Measurements from ENCODE around the gene TNS1. TPM values are rescaled to one million over a fixed set of nuclear protein-coding genes. Genes with fewer than 3 reads are reported as not detected.

TNS1 gene
- total and polyA plus RNA-seq, 9 of the 15 experiments (the other 6 are each of a cell fraction or from before 2014, with no cell fraction given): 0.13 to 2.7 (median 0.77) TPM

DNA sequence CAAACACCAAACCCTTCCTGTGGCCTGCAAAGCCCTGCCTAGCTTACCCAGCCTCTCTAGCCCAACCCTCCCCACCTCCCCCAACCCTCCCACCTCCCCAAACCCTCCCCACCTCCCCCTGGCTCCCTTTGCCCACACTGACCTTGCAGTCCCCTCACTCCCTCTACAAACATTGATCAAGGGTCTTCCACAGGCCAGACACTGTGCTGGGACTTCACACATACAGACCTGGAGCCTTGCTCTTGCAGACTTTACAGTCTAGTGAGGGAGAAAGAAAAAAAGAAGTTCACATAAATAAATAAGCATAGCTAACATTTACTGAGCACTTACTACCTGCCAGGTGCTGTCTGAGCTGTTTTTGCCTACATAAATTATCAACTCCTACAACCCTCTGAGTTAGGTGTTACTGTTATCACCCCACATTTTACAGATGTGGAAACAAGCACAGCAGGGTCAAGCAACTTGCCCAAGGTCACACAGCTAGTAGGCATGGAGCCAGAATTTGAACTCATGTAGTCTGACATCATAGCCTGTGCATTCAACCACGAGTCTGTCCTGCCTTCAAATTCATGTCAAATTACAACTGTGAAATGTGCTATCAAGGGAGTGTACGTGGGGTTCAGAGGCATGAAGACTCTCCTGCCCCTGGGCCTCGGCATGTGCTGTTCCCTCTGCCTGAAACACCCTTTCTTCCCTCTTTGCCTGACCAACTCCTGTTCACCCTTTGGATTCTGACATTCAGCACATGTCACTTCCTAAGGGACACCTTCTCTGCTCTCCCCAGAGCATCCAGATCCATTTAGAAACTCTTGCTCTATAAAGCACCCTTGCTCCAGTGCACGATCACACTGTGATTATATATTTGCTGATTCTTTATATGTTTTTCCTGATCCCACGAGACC is 209.9 kb downstream of the TNS1 start:
- ChIA-PET POLR2A (interaction anchor here (0.7 kb wide), 1 partner anchor 24 kb away, joined by 3 read pairs; no protein-coding TSS in a partner anchor), CTCF (ENCODE audit: low intra/inter-chr PET ratio) (no interaction called here)
- 13% methylated on average over 5 of the region's 5 CpGs for WGBS (ENCODE audit: insufficient coverage, low coverage, missing lambda C conversion rate)
- Histone ChIP-seq H3K9ac (ENCODE audit: insufficient read depth in 1 of 2, low read depth in 2 of 2, low read length in 2 of 2) (no peak overlapping the region), H3K79me2 (ENCODE audit: control insufficient read depth, insufficient read depth, low read length) (no peaks in the 10 kb centered on the region), H3K9me3 (replicated peaks; ENCODE audit: control insufficient read depth, insufficient read depth, low read depth, low read length) (no peaks in the 10 kb centered on the region), H2AFZ (ENCODE audit: low read depth, low read length) (no peak overlapping the region), H3K36me3 (ENCODE audit: control insufficient read depth, insufficient read depth, low read length) (no peaks in the 10 kb centered on the region), H3K4me2 (ENCODE audit: insufficient read depth, low read length) (no peak overlapping the region), H3K9me1 (ENCODE audit: control insufficient read depth, insufficient read depth, low read length) (no peaks in the 10 kb centered on the region), H3K27me3 (ENCODE audit: control insufficient read depth in 2 of 2, insufficient read depth in 2 of 2, low read length in 2 of 2) (no peaks in the 10 kb centered on the region), H4K20me1 (replicated peaks; ENCODE audit: control insufficient read depth, insufficient read depth, low read length) (no peaks in the 10 kb centered on the region), H3K4me3 (no peak overlapping the region), H3K27ac (ENCODE audit: extremely low read depth, low read depth, low read length) (no peak overlapping the region), H3K4me1 (replicated peaks in 1 of 2; ENCODE audit: control insufficient read depth in 2 of 2, insufficient read depth in 2 of 2, low read length in 2 of 2) (peaks cover 19 to 20% of the 10 kb centered on the region in 2 experiments; a peak in 4 of 5 replicates)
- TF ChIP-seq RBM25 (IDR thresholded peaks at IDR 0.05; ENCODE audit: low read depth, low read length, severe bottlenecking) (peak; percentile 60), SMARCA5 (IDR thresholded peaks at IDR 0.05) (no peak), NFIC (IDR thresholded peaks at IDR 0.05) (peak; percentile 70), KDM1A (IDR thresholded peaks at IDR 0.05) (peak in 1 of 2 experiments; percentile 22; a peak in 1 of 4 replicates), ZBTB8A (IDR thresholded peaks at IDR 0.05; ENCODE audit: partially characterized antibody) (no peak), BCOR (IDR thresholded peaks at IDR 0.05) (peak; percentile 41; the same call in 1 of the 2 replicates), TCF3 (CRISPR knock-in tag; IDR thresholded peaks at IDR 0.05) (no peak), RAD51 (IDR thresholded peaks at IDR 0.05; ENCODE audit: borderline replicate concordance, low read depth) (no peak), ZFP36 (IDR thresholded peaks at IDR 0.05; ENCODE audit: low read depth, low read length, partially characterized antibody) (peak; percentile 48)
- TF ChIP-seq, protein P1, sequence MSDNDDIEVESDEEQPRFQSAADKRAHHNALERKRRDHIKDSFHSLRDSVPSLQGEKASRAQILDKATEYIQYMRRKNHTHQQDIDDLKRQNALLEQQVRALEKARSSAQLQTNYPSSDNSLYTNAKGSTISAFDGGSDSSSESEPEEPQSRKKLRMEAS (CRISPR knock-in tag; IDR thresholded peaks at IDR 0.05): no peak
- TF ChIP-seq, protein P2, sequence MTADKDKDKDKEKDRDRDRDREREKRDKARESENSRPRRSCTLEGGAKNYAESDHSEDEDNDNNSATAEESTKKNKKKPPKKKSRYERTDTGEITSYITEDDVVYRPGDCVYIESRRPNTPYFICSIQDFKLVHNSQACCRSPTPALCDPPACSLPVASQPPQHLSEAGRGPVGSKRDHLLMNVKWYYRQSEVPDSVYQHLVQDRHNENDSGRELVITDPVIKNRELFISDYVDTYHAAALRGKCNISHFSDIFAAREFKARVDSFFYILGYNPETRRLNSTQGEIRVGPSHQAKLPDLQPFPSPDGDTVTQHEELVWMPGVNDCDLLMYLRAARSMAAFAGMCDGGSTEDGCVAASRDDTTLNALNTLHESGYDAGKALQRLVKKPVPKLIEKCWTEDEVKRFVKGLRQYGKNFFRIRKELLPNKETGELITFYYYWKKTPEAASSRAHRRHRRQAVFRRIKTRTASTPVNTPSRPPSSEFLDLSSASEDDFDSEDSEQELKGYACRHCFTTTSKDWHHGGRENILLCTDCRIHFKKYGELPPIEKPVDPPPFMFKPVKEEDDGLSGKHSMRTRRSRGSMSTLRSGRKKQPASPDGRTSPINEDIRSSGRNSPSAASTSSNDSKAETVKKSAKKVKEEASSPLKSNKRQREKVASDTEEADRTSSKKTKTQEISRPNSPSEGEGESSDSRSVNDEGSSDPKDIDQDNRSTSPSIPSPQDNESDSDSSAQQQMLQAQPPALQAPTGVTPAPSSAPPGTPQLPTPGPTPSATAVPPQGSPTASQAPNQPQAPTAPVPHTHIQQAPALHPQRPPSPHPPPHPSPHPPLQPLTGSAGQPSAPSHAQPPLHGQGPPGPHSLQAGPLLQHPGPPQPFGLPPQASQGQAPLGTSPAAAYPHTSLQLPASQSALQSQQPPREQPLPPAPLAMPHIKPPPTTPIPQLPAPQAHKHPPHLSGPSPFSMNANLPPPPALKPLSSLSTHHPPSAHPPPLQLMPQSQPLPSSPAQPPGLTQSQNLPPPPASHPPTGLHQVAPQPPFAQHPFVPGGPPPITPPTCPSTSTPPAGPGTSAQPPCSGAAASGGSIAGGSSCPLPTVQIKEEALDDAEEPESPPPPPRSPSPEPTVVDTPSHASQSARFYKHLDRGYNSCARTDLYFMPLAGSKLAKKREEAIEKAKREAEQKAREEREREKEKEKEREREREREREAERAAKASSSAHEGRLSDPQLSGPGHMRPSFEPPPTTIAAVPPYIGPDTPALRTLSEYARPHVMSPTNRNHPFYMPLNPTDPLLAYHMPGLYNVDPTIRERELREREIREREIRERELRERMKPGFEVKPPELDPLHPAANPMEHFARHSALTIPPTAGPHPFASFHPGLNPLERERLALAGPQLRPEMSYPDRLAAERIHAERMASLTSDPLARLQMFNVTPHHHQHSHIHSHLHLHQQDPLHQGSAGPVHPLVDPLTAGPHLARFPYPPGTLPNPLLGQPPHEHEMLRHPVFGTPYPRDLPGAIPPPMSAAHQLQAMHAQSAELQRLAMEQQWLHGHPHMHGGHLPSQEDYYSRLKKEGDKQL (CRISPR knock-in tag; IDR thresholded peaks at IDR 0.05; ENCODE audit: borderline replicate concordance): no peak
- no TSS peak for BruUV-seq (replicated peaks)
- in situ Hi-C loops (cut with MboI): loop anchor here (5.0 kb wide), 1 partner anchor 94 kb away; no protein-coding TSS in a partner anchor
- FAIRE-seq: no peak
- DNase-seq (ENCODE audit: extremely low read depth in 1 of 4, low spot score in 3 of 4): peak in 1 of 4 experiments; percentile 4
- no peak for ATAC-seq
- intact Hi-C loops (cut with micrococcal nuclease): no loop called here

All from K562 (cell line).